ENCODE data around the gene PRIMA1.

Gene PRIMA1

GRCh38 chr14:93728651-93729016, 59.7 kb downstream of the PRIMA1 start:
- Mint-ChIP-seq H3K4me1 (ENCODE audit: low read depth in 2 of 2) (no peaks in the 10 kb centered on the region), H3K27me3 (peaks cover 13 to 20% of the 10 kb centered on the region in 2 donors), H3K9me3 (no peaks in the 10 kb centered on the region), H3K36me3 (ENCODE audit: insufficient read depth) (no peaks in the 10 kb centered on the region), H3K27ac (no peak overlapping the region), H3K4me3 (no peak overlapping the region)
- ATAC-seq (replicated peaks): no peak
- no peak for DNase-seq

- Mint-ChIP-seq H3K4me3 (no peak overlapping the region), H3K4me1 (ENCODE audit: low read depth in 2 of 2) (no peaks in the 10 kb centered on the region), H3K36me3 (ENCODE audit: insufficient read depth) (no peaks in the 10 kb centered on the region), H3K9me3 (no peaks in the 10 kb centered on the region), H3K27me3 (peaks cover 13 to 20% of the 10 kb centered on the region in 2 donors), H3K27ac (no peak overlapping the region)
- DNase-seq (no peak), ATAC-seq (replicated peaks) (no peak)
These were observed 60.2 kb downstream of the PRIMA1 start for GRCh38 chr14:93727917-93728650.

GRCh38 chr14:93727039-93727740, 61.1 kb downstream of the PRIMA1 start:
- H3K4me3 Mint-ChIP-seq: no peak overlapping the region
- peaks cover 13 to 20% of the 10 kb centered on the region in 2 donors for H3K27me3 Mint-ChIP-seq
- H3K36me3 Mint-ChIP-seq (ENCODE audit: insufficient read depth): no peaks in the 10 kb centered on the region
- no peak overlapping the region for H3K27ac Mint-ChIP-seq
- ATAC-seq (replicated peaks): no peak
- H3K4me1 Mint-ChIP-seq (ENCODE audit: low read depth in 2 of 2): no peaks in the 10 kb centered on the region
- DNase-seq: no peak
- H3K9me3 Mint-ChIP-seq: peaks cover 0 to 7% of the 10 kb centered on the region in 2 donors

- Mint-ChIP-seq H3K4me1 (ENCODE audit: low read depth in 2 of 2) (no peaks in the 10 kb centered on the region), H3K36me3 (ENCODE audit: insufficient read depth) (no peaks in the 10 kb centered on the region), H3K27ac (no peak overlapping the region), H3K27me3 (peaks cover 13 to 20% of the 10 kb centered on the region in 2 donors), H3K9me3 (peaks cover 6 to 9% of the 10 kb centered on the region in 2 donors), H3K4me3 (no peak overlapping the region)
- ATAC-seq (replicated peaks) (no peak), DNase-seq (no peak)
These were observed 62.3 kb downstream of the PRIMA1 start for GRCh38 chr14:93725993-93726392.

- ATAC-seq (replicated peaks) (no peak), DNase-seq (no peak)
- Mint-ChIP-seq H3K36me3 (ENCODE audit: insufficient read depth) (no peaks in the 10 kb centered on the region), H3K27ac (no peak overlapping the region), H3K9me3 (peaks cover 6 to 9% of the 10 kb centered on the region in 2 donors), H3K4me3 (no peak overlapping the region), H3K27me3 (peaks cover 11 to 13% of the 10 kb centered on the region in 2 donors), H3K4me1 (ENCODE audit: low read depth in 2 of 2) (no peaks in the 10 kb centered on the region)
These were observed 63.2 kb downstream of the PRIMA1 start for GRCh38 chr14:93725002-93725582.

- ATAC-seq (replicated peaks) (no peak), DNase-seq (no peak)
- no peak overlapping the region for H3K27ac Mint-ChIP-seq
- no peaks in the 10 kb centered on the region for H3K36me3 Mint-ChIP-seq (ENCODE audit: insufficient read depth)
- no peaks in the 10 kb centered on the region for H3K4me1 Mint-ChIP-seq (ENCODE audit: low read depth in 2 of 2)
- H3K27me3 Mint-ChIP-seq: peaks cover 0 to 4% of the 10 kb centered on the region in 2 donors
- H3K4me3 Mint-ChIP-seq: no peak overlapping the region
- H3K9me3 Mint-ChIP-seq: peaks cover 6 to 9% of the 10 kb centered on the region in 2 donors
These were observed 65.3 kb downstream of the PRIMA1 start for GRCh38 chr14:93723001-93723400.

GRCh38 chr14:93720981-93721483, 67.3 kb downstream of the PRIMA1 start:
- Mint-ChIP-seq H3K4me3 (no peak overlapping the region), H3K36me3 (ENCODE audit: insufficient read depth) (no peaks in the 10 kb centered on the region), H3K27ac (no peak overlapping the region), H3K27me3 (peaks cover under 1 to 5% of the 10 kb centered on the region in 2 donors), H3K4me1 (ENCODE audit: low read depth in 2 of 2) (no peaks in the 10 kb centered on the region), H3K9me3 (peaks cover 6 to 9% of the 10 kb centered on the region in 2 donors)
- DNase-seq: no peak
- ATAC-seq (replicated peaks): no peak

GRCh38 chr14:93720076-93720815, 68.0 kb downstream of the PRIMA1 start:
- no peak overlapping the region for H3K27ac Mint-ChIP-seq

GRCh38 chr14:93719256-93719655, 69.0 kb downstream of the PRIMA1 start:
- Mint-ChIP-seq H3K36me3 (ENCODE audit: insufficient read depth) (no peaks in the 10 kb centered on the region), H3K27ac (no peak overlapping the region), H3K9me3 (peaks cover 6 to 9% of the 10 kb centered on the region in 2 donors), H3K27me3 (peaks cover 13 to 18% of the 10 kb centered on the region in 2 donors), H3K4me3 (no peak overlapping the region), H3K4me1 (ENCODE audit: low read depth in 2 of 2) (no peaks in the 10 kb centered on the region)
- ATAC-seq (replicated peaks): no peak
- DNase-seq: no peak

More at GRCh38 chr14:93720076-93720815, 68.0 kb downstream of the PRIMA1 start:
- Mint-ChIP-seq H3K36me3 (ENCODE audit: insufficient read depth) (no peaks in the 10 kb centered on the region), H3K9me3 (peaks cover 6 to 9% of the 10 kb centered on the region in 2 donors), H3K4me1 (ENCODE audit: low read depth in 2 of 2) (no peaks in the 10 kb centered on the region), H3K27me3 (peaks cover 8 to 13% of the 10 kb centered on the region in 2 donors), H3K4me3 (no peak overlapping the region)
- DNase-seq (no peak), ATAC-seq (replicated peaks) (no peak)

GRCh38 chr14:93717668-93718320, 70.5 kb downstream of the PRIMA1 start:
- Mint-ChIP-seq H3K4me1 (ENCODE audit: low read depth in 2 of 2) (no peaks in the 10 kb centered on the region), H3K27ac (no peak overlapping the region), H3K9me3 (peaks cover 6 to 8% of the 10 kb centered on the region in 2 donors), H3K27me3 (peaks cover 13 to 20% of the 10 kb centered on the region in 2 donors), H3K4me3 (no peak overlapping the region), H3K36me3 (ENCODE audit: insufficient read depth) (no peaks in the 10 kb centered on the region)
- ATAC-seq (replicated peaks): no peak
- DNase-seq: no peak

GRCh38 chr14:93716746-93717667, 71.3 kb downstream of the PRIMA1 start:
- no peaks in the 10 kb centered on the region for H3K4me1 Mint-ChIP-seq (ENCODE audit: low read depth in 2 of 2)
- H3K4me3 Mint-ChIP-seq: no peak overlapping the region
- ATAC-seq (replicated peaks) (no peak), DNase-seq (no peak)
- no peak overlapping the region for H3K27ac Mint-ChIP-seq
- H3K27me3 Mint-ChIP-seq: peaks cover 19 to 28% of the 10 kb centered on the region in 2 donors
- H3K9me3 Mint-ChIP-seq: peaks cover under 1 to 6% of the 10 kb centered on the region in 2 donors
- H3K36me3 Mint-ChIP-seq (ENCODE audit: insufficient read depth): no peaks in the 10 kb centered on the region
